ENCODE data around the gene CDX1.

The CDX1 gene

DNA sequence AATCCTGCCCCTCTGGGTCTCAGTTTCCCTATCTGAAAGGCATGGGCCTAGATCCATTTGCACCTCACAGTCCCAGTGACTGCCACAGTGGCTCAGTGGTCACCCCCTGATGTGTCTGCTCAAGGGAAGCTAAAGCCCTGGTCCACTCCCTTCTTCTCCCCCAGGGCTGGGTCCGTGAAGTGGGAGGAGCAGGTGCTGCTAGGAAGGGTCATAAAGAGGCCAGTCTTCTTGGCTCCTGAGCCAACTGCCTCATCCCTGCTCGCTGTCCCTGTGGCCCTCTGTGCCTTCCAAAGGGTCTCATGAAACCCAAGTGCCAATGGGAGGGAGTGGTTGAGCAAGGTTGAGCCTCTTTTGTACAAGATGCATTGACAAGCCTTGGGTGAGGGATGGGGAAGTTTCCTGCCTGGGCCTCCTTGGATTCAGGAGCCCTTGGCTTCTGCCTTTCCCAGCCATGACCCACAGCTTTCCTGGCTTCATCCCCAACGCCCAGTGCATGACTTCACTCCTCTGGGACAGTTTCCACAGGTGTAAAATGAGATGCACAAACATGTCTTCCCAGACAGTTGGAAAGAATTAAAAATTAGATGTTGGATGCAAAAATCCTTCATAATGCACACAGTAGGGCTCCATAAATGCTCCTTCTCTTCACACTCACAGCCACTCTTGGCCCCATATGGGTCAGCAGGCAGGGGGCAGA, 21.7 kb downstream of the CDX1 start:
- TF ChIP-seq, protein P1, sequence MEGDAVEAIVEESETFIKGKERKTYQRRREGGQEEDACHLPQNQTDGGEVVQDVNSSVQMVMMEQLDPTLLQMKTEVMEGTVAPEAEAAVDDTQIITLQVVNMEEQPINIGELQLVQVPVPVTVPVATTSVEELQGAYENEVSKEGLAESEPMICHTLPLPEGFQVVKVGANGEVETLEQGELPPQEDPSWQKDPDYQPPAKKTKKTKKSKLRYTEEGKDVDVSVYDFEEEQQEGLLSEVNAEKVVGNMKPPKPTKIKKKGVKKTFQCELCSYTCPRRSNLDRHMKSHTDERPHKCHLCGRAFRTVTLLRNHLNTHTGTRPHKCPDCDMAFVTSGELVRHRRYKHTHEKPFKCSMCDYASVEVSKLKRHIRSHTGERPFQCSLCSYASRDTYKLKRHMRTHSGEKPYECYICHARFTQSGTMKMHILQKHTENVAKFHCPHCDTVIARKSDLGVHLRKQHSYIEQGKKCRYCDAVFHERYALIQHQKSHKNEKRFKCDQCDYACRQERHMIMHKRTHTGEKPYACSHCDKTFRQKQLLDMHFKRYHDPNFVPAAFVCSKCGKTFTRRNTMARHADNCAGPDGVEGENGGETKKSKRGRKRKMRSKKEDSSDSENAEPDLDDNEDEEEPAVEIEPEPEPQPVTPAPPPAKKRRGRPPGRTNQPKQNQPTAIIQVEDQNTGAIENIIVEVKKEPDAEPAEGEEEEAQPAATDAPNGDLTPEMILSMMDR (conservative IDR thresholded peaks at IDR 0.05; ENCODE audit: low read depth, low read length): no peak
- no peak overlapping the region for H3K4me3 ChIP-seq (ENCODE audit: low read length)
- no peak for DNase-seq (ENCODE audit: low read depth)

DNA sequence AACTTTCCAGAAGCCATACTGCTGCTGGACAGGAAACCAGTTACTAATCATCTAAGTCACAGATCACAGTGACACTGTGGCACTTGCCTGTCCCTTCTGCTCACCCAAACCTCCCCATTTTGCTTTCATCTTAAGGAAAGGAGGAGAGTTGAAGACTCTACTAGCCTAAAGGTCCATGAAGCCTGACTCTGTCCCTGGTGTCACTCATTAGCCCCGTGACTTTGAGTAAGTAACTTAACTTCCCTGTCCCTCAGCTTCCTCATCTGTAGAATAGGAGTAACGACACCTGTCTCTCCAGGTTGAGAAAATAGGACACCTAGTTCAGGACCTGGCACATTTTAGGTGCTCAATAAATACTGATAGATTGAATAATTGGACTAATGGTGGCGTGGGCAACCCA, 22.7 kb downstream of the CDX1 start:
- no peak overlapping the region for H3K4me3 ChIP-seq (ENCODE audit: low read length)
- TF ChIP-seq, protein P1 (conservative IDR thresholded peaks at IDR 0.05; ENCODE audit: low read depth, low read length): no peak
- DNase-seq (ENCODE audit: low read depth): no peak

DNA sequence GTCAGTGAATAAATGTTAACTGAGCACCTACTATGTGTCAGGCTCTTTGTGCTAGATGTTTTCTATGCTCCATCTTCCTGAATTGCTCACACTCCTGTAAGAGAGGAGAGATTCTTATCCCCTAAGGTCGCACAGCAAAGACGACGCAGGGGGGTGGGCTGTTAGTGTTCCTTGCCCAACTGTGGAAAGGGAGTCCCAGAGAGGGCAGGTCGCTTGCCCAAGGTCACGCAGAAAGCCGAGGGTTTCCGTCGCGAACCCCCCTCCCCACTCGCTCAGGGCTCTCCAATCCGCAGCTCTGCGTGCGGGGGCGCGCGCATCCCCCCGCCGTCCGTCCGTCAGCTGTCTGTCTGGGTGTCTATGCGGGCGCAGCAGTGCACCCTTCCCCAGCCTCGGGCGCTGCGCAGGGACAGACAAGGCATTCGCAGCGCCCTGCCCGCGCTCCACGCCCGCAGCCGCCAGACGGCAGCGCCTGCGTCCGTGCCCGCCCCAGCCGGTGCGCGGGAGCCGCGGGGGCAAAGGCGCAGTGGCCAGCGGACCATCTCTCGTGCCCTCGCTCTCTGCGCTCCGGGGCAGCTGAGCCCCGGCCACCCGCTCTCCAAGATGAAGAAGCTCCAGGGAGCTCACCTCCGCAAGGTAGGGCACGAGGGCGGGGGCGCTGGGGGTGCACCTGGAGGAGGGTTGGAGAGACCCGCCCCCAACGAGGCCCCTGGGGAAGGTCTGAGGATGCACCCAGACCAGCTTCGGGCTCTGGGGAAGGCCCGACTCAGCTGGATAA, 23.3 kb downstream of the CDX1 start, which contains the start of gene SLC6A7:
SLC6A7 (plus strand) TSS at position 335 of the 775 bp plus-strand sequence; CDS start at position 601, 266 bp downstream.
- TF ChIP-seq, protein P1 (conservative IDR thresholded peaks at IDR 0.05; ENCODE audit: low read depth, low read length): no peak
- no peak for DNase-seq (ENCODE audit: low read depth)
- no peak within 1 kb of the TSS for H3K4me3 ChIP-seq (ENCODE audit: low read length)

DNA sequence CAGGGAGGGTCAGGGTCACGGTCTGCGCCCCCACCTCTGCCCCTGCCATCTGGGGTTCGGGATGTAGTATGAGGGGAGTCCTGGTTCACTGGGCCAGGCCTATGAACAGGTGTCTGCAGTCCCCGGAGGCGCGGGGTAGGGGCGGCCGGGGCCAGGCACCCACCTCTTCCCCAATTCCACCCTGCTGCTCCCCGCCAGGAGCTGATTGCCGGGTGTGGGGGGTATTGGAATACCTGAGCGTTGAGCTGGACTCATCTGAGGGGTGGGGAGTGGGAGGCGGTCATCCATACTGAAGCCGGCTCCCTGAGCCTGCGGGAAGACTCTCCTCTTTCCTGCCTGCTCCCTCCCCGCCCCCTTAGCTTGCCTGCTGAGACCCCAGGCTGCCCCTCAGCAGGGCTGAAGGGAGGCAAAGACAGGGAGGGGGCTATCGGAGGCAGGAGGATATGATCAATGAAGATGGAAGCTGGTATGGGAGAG, 24.0 kb downstream of the CDX1 start:
- no peak overlapping the region for H3K4me3 ChIP-seq (ENCODE audit: low read length)
- TF ChIP-seq, protein P1 (conservative IDR thresholded peaks at IDR 0.05; ENCODE audit: low read depth, low read length): no peak
- no peak for DNase-seq (ENCODE audit: low read depth)

DNA sequence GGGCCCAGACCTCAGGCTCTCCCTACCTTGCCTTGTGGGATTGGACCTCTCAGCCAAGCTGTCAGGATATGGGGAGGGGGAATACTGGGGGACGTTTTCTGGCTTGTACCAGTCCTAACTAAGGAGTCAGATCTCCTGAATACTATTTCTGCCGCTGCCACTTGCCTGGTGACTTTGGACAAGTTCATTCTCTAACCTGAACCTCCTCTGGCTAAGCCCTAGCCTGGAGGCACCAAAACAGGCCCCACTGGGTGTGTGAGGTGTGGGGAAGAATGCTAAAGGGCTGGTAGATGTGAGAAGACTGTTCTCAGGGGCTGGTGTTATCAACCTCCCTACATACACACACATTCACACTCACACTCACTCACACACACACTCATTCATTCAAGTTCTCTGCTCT, 24.4 kb downstream of the CDX1 start:
- H3K4me3 ChIP-seq (ENCODE audit: low read length): no peak overlapping the region
- TF ChIP-seq, protein P1 (conservative IDR thresholded peaks at IDR 0.05; ENCODE audit: low read depth, low read length): no peak
- DNase-seq (ENCODE audit: low read depth): no peak

DNA sequence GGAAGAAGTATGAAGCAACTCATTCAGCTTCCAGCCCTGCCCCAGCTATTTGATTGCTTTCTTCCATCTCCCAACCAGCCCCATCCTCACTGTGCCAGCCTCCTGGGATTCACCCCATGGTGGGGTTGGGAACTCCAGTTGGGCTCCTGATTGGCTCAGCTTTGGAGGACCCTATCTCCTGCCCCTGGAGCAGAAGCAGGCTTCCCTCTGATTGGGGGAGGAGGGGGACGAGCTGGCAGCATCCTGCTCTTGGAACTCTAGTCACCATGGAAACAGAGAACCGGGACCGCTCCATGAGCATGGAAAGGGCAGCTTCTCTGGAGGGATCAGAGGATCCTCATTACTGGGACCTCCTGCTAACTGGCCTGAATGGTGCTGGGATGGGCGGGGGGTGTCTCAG, 25.9 kb downstream of the CDX1 start:
- TF ChIP-seq, protein P1 (conservative IDR thresholded peaks at IDR 0.05; ENCODE audit: low read depth, low read length): no peak
- no peak overlapping the region for H3K4me3 ChIP-seq (ENCODE audit: low read length)

More for the DNA sequence above, 25.9 kb downstream of the CDX1 start:
- DNase-seq (ENCODE audit: low read depth): no peak
